ENCODE measurements around the gene ASPM.

The ASPM gene, protein sequence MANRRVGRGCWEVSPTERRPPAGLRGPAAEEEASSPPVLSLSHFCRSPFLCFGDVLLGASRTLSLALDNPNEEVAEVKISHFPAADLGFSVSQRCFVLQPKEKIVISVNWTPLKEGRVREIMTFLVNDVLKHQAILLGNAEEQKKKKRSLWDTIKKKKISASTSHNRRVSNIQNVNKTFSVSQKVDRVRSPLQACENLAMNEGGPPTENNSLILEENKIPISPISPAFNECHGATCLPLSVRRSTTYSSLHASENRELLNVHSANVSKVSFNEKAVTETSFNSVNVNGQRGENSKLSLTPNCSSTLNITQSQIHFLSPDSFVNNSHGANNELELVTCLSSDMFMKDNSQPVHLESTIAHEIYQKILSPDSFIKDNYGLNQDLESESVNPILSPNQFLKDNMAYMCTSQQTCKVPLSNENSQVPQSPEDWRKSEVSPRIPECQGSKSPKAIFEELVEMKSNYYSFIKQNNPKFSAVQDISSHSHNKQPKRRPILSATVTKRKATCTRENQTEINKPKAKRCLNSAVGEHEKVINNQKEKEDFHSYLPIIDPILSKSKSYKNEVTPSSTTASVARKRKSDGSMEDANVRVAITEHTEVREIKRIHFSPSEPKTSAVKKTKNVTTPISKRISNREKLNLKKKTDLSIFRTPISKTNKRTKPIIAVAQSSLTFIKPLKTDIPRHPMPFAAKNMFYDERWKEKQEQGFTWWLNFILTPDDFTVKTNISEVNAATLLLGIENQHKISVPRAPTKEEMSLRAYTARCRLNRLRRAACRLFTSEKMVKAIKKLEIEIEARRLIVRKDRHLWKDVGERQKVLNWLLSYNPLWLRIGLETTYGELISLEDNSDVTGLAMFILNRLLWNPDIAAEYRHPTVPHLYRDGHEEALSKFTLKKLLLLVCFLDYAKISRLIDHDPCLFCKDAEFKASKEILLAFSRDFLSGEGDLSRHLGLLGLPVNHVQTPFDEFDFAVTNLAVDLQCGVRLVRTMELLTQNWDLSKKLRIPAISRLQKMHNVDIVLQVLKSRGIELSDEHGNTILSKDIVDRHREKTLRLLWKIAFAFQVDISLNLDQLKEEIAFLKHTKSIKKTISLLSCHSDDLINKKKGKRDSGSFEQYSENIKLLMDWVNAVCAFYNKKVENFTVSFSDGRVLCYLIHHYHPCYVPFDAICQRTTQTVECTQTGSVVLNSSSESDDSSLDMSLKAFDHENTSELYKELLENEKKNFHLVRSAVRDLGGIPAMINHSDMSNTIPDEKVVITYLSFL (N-terminal part only)

DNA sequence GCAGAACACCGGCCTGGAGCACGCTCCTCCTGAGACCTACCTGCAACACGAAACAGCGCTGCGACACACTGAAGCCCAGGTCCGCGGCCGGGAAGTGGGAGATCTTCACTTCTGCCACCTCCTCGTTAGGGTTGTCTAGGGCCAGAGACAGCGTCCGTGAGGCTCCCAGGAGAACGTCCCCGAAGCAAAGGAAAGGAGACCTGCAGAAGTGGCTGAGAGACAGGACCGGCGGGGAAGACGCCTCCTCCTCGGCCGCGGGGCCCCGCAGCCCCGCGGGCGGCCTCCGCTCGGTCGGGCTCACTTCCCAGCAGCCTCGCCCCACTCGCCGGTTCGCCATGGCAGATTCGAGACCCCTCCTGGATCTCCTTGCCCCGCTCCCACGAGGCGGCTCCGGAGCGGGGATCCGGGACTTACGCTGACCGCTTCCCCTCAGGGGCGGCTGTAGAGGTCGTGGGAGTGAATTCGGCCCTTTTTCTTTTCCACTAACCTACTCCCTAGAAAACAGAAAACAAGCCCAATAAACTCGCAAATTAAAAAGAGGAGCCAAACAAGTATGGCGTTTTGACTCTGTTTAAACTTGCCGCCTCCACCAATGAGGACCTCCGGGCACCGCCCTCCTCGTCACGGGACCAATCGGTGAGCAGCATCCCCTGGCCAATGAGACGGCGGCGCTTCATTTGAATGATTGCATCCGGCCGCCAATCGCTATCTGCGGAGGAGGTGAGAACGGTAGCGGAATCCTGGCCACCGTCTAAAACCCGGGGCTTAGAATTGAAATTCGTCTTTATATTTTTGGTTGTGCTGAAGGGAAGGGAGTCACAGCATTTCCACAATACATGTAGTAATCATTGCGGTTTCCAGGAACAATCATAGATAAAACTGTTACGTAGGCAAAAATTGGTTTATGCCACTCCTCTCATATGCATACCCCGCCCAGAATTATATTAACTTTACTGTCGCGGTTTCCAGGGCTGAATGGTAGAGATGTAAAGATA, at the start of gene ASPM:
Gene ASPM, minus strand, starts transcription at position 569 of the 995 bp plus-strand sequence. Its CDS starts 232 bp downstream, at position 337.
- DNase-seq = peak; percentile 97

DNA sequence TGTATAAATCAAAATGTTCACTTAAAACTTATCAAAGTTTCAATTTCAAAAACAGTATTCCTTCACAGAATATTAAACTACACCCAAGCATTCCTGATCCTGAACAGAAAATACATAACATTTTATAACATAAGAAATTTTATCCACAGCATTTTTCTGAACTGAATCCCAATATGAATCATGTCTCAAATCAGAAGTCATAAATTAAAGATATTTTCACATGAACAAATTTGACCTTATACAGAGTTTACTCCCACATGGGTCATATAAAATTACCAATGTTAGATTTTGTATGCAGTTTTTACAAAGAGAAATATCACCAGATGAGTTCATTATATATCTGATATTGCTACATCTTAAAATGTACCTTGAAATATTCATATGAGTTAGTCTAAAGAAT, 48.6 kb upstream of the ASPM start:
- no peak for DNase-seq

DNA sequence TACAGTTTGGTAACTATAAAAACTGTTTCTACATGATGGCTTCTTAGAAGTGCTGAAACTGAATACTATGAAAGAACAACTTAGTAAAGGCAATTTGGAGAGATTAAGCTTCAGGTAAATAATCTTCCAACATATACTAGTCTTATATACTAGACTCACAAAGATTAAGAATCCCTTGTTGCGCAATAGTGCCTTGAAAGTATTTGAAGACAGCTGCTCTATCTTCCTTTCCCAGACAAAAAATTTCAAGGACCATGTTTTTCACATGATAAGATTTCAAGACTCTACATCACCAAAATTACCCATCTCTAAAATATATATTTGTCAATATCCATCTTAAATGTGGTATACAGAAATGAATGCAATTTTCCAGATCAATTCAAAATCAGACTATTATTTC, 37.7 kb upstream of the ASPM start:
- DNase-seq = no peak

DNA sequence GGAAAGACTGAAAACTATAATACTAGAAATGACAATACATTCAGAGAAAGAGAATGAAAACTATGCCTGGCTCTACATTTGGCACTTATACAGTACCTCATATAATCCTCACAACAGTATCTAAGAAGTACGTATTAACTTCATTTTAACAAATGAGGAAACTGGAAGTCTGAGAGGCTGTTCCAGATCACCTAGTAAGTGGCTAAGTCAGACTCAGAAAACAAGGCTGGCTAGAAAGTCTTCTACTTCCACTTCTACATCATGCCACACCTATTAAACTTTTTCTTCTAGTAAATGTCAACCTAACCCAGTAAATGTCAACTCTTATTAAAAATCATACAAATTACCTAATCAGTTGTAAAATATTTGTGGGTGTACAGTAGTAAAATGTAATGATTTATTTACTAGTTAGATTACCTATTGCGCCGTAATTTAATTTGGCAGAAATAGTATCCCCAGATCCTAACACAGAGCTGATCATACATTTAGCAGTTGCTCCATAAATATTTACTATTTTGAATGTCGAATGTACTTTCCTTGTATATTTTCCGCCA, 36.8 kb upstream of the ASPM start:
- no peak for DNase-seq

DNA sequence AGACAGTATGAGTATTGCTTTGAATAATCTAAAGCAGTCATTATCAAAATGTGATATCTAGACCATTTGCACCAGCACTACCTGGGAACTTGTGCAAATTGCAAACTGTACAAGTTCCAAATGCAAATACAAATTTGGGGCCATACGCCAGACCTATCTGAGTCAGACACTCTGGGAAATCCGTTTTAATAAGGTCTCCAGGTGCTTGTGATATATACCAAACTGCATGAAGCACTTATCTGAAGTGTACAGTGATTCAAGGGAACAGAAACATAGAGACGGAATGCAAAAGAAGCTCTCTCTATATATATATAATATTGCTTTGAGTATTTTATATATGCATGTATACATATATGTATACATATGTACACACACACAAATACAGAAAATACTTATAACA, 36.2 kb upstream of the ASPM start:
- DNase-seq = no peak

DNA sequence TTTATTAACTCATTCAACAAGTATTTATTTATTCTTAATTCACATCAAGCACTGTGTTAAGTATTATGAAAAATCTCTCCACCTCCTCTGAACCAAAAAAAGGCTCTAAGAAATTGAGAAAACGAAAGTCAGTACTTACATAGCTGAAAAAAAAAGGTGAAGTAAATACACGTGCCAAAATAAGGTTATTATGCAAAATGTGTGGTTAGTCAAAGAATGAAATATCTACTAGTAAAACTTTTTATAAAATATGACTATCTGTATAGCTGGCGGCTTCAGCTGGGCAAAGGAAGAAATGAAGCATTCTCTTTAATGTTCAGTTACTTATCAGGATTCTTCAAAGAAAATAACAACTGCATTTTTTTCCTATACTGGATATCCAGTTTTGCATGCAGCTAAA, 35.5 kb upstream of the ASPM start:
- no peak for DNase-seq

DNA sequence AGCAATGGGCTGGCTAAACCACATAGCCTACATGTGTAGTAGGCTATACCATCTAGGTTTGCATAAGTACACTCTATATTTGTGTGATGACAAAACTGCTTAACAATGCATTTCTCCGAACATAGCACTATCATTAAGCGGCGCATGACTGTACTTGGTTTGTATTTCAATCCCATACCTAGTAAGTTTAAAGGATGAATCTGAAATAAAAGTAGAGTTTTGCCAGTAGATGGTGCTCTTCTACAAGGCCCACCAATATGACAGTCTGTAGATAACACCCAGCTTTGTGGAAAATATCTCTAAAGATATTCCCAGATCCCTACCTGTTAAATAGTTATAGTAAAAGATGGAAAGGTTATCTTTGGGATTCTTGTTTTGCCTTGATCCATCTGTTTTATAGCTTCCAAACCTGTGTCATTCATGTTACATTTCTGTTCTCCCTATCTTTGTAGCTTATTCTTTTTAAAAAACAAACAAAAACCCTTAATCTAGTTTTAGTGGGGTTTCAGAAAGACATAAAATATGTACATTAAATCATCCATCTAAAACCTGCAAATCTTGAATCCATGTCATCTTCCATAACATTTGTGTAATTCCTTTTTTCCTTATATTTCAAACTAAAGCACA, 33.9 kb upstream of the ASPM start:
- no peak for DNase-seq

DNA sequence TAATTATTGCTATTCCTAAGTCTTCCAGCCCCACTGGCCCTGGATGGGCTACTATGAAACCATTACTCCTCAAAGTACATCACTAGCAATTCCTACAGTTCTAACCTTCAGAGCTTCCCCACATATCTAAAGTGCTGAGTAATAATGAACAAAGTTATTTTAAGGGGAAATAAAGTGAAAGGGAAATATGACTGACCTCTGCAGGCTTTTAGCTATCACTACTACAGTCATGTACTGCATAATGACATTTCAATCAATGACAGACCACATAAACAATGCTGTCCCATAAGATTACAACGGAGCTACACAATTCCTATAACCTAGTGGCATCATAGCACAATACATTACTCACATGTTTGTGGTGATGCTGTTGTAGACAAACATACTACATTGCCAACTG, 32.5 kb upstream of the ASPM start:
- no peak for DNase-seq

DNA sequence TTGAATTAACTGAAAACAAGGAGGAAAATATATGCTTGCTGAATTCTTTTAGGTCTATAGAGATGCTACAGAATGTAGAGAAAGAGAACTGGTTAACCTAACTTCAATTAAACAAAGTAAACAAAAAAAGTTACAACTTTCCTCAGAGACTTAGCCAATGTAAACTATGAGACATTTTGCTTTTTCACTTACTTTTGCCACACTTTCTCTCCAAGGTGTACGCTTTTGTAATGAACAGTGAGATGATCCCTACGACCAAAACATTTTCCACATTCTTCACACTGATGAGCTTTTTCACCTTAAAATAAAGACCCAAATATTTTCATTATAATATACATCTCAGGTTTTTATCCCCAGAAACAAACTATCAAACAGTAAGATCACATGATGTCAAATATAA, 28.3 kb upstream of the ASPM start:
- DNase-seq = no peak

DNA sequence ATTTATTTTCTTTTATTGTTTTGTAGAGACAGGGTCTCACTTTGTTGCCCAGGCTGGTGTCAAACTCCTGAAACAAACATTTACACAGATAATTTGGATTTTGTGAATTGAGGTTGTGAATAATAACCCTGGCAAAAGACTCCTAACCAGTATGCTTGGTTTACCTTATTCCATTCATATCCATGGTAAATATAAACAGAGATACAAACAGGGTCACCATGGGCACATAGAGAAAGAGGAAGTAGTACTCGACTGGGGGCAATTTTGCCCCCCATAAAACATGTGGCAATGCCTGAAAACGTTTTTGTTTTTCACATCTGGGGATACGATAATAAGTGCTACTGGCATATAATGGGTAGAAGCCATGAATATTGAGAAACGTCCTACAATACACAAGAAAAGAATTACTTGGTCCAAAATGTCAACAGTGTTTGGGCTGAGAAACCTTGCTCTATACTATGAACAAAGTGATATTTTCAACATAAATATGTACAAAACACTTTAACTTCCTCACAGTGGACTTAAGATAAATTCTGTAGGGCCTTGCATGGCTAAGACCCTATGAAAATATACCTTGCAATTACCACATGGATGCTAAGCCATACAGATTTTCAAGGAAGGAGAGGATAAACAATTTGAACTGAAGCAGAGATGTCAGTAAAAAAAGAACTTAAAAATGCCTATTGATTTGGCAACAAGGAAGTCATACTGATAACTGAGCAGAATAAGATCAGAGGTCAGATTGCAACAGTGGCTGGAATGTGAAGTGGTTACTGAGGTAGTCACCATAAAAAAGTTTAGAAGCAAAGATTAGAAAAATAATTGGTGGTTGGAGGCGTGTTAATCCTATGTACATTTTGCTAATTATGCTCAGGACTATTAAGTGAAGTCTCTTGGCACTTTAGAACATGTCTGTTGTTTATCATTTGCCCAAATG, 27.4 kb upstream of the ASPM start:
- no peak for DNase-seq

DNA sequence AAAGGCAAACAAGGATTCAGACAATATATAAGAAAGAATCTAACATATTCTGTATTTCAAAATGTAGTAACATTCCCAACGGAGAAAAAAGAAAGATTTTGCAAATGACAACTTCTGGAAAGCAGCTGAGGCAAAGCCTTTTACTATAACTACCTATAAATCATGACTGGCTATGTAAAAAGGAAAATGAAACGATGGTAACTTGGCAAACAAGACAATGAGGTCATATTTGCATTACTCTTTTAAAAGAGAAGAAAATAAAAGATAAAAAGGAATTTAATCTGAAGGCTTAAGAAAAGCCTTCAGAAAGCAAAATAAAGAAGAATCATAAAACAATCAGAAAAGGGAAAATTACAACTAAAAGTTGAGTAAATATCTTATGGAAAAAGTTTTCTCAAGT, 25.1 kb upstream of the ASPM start:
- no peak for DNase-seq

DNA sequence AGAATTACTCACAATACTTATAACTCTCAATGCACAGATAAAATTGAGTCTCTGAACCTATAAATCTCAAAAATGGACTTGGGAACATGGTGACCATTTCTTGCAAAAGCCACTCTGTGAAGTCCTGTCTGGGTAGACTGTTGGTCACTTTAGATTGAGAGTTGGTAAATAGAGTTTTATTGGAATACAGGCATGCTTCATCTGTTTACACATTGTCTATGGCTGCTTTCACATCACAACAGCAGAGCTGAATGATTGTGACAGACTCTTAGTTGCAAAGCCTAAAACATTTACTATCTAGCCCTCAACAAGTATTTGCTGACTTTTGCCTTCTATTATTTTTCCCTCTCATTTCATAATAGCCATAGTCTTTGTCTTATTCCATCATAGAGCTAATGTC, 24.1 kb upstream of the ASPM start:
- no peak for DNase-seq

DNA sequence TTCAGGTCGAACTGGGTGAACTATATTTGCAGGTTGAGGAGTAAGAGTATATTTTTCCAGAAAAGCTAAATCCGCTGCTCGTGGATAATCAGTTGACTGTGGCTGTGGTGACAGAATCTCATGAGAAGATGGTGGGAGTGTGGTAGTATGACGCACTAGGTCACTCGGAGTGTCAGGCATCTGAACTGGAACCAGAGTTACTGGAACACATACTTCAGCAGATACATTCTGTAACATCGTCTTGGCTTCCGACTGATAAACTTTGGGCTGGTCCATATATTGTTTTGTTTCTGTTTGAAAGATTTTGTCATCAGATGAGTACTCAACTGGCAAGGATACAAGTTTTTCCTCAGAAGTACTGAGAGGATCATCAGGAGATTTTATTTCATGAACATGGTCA, 13.0 kb upstream of the ASPM start:
- no peak for DNase-seq

DNA sequence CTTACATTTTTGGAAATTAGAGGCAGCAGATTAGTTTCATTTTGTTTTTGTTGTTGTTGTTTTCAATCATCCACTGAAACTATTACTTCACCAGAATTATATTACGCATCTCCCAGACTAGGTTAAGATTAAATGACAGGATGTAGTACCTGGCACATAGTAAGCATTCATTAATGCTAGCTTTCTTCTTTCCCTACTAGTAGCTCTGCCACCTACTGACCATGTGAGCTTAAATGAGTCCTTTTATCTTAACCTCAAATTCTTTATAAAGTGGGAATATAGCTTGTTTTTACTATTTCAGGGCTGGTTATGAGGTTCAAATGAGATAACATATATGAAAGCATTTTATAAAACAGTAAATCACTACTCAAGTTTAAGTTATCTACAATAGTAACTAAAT, 10.2 kb upstream of the ASPM start:
- DNase-seq = no peak

DNA sequence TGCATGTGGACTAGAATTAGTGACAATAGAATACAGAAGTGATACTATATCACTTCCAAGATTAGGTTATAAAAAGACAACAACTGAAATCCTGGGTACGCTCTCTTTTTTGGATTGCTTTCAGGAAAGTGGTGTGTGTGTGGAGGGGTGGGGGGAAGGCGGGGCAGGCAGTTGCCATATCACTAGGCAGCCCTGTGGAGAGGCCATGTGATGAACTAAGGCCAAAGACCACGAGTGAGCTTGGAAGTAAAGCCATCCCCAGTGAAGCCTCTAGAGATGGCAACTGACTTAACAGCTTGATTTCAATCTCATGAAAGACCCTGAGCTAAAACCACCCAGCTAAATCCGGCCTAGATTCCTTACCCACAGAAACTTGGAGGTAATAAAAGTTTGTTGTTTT, 6.2 kb upstream of the ASPM start:
- DNase-seq = no peak

DNA sequence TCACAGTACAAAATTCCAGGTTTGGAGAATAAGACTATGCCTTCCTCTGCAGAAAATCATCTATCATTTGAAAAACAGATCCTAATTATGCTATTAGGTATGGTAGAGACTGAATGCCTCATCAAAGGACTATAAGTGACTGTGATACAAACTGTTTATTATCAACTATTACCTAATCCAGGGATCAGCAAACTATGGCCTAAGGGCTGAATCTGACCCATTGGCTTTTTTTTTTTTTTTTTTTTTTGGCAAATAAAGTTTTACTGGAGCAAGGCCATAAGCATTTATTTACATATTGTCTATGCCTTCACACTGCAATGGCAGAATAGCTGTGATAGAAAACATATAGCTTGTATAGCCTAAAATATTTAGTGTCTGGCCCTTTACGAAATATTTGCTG, 4.7 kb upstream of the ASPM start:
- DNase-seq = no peak

DNA sequence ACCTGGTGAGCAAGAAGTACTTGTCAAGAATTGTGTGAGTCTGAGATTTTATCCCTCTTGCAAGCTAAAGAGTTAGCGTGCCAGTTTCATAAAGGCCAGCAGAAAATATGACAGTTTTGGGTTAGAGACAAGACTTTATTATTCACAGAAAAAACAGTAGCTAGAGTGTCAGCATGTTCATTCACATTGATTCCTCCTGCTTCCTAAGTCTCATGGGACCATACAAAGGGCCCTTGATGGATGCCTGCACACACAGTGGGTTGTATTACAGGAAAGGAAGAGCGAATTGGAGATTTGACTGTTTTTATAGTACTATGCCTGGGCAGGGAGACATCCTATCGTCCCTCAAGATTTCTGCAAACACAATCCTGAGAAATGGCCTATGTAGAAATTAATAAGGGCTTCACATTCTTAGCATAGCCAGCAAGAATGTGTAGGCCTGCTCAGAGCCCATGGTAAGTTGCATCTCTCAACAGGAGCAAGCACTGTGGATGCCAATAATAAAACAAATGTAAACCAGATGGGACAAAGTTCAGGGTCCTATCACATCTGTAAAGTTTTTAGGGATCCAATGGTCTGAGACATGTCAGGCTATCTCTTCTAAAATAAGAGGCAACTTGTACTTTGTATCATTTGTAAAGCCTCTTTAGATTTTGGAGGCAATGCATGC, 4.0 kb upstream of the ASPM start:
- no peak for DNase-seq

DNA sequence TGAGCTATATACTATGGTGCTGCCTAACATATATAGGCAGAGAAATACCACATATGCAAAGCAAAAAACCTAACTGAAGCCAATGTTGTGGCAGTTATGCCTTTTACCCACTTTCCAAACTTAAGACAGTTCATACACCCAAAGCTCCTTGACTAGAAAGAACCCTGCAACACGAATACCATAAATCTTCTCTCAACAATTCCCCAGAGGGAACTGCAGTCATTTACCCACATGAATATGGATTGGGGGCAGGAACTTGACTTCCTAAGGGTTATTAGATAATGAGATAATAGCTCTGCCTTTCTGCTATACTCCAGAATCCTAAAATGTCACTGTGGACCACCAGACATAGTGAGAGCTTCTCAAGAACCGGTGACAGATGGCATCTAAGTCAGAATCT, 2.9 kb upstream of the ASPM start:
- DNase-seq = no peak

DNA sequence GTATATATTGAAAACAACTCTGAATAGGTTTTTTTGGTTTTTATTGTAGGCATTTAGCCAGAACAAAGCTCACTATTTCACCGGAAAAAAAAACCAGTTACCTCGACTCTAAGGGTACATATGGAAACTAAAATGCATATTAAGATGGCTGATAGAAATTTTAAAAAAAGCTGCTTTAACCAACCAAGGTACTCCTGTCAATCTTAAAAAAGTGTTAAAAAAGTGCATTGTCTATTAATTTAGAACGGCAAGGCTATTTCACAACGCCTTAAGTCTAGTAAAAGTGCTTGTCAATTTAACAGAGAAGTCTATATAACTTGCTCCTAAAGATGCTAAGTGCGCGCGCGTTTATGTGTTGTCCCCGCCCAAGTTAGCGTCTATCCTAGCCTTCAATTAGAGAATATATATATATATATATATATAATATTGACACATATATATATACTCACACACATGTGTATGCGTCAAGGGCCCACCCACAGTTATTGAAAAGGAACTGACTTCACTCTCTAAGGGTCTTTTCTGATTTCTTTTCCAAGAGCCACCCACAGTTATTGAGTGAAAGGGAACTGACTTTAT, 934 bp downstream of the ASPM start:
- DNase-seq = no peak

All from femur (tissue), 1 donor.